Measurements from ENCODE around the gene GALP. TPM values are rescaled to one million over a fixed set of nuclear protein-coding genes. Genes with fewer than 3 reads are reported as not detected.

GALP gene
- total and polyA plus RNA-seq, 10 donors, result not detected

GRCh38 chr19:56159622-56160271 is 16.1 kb upstream of the GALP start:
- peaks cover 0 to 13% (median 0%) of the 10 kb centered on the region in 6 donors for H3K4me1 ChIP-seq
- peaks cover 0 to 70% (median 36%) of the 10 kb centered on the region in 6 donors for H3K36me3 ChIP-seq
- no peak for DNase-seq
- H3K27ac ChIP-seq, result no peak overlapping the region
- 97 to 98% (median 97%) methylated on average over 41 to 69 of the region's 69 CpGs for WGBS, 5 donors
- no peaks in the 10 kb centered on the region for H3K9me3 ChIP-seq
- intact Hi-C loops (cut with DNase I; ENCODE audit: low total_unique reads), result no loop called here
- no peak for TF ChIP-seq POLR2A (IDR thresholded peaks at IDR 0.05)
- TF ChIP-seq CTCF (IDR thresholded peaks at IDR 0.05 in 8 of 11, conservative IDR thresholded peaks at IDR 0.05 in 3 of 11), result no peak
- TF ChIP-seq POLR2AphosphoS5 (IDR thresholded peaks at IDR 0.05), result no peak
- no peaks in the 10 kb centered on the region for H3K27me3 ChIP-seq (replicated peaks in 1 of 7)
- no peak overlapping the region for H3K4me3 ChIP-seq

- H3K36me3 ChIP-seq, result peaks cover 0 to 52% (median 30%) of the 10 kb centered on the region in 6 donors
- WGBS, 5 donors, result 94 to 98% (median 95%) methylated on average over 10 to 11 of the region's 11 CpGs
- H3K27ac ChIP-seq, result no peak overlapping the region
- no peak overlapping the region for H3K4me3 ChIP-seq
- TF ChIP-seq POLR2AphosphoS5 (IDR thresholded peaks at IDR 0.05), result peak in 1 of 3 donors; percentile 38
- no peak for TF ChIP-seq POLR2A (IDR thresholded peaks at IDR 0.05)
- TF ChIP-seq CTCF (IDR thresholded peaks at IDR 0.05 in 8 of 11, conservative IDR thresholded peaks at IDR 0.05 in 3 of 11), result no peak
- H3K9me3 ChIP-seq, result no peaks in the 10 kb centered on the region
- peaks cover 0 to under 1% (median 0%) of the 10 kb centered on the region in 7 donors for H3K27me3 ChIP-seq (replicated peaks in 1 of 7)
- intact Hi-C loops (cut with DNase I; ENCODE audit: low total_unique reads), result no loop called here
- peaks cover 0 to 9% (median 0%) of the 10 kb centered on the region in 6 donors for H3K4me1 ChIP-seq
- DNase-seq, result no peak
Measured at GRCh38 chr19:56161534-56161933, 14.3 kb upstream of the GALP start.

GRCh38 chr19:56162258-56162657 is 13.6 kb upstream of the GALP start:
- Histone ChIP-seq H3K27ac (no peak overlapping the region), H3K4me1 (peaks cover 0 to 3% (median 0%) of the 10 kb centered on the region in 6 donors), H3K4me3 (no peak overlapping the region), H3K27me3 (replicated peaks in 1 of 7) (peaks cover 0 to 7% (median 0%) of the 10 kb centered on the region in 7 donors), H3K9me3 (no peaks in the 10 kb centered on the region), H3K36me3 (peaks cover 0 to 45% (median 29%) of the 10 kb centered on the region in 6 donors)
- WGBS, 5 donors, result 21 to 42% (median 26%) methylated on average over 9 of the region's 9 CpGs
- DNase-seq, result no peak
- TF ChIP-seq CTCF (IDR thresholded peaks at IDR 0.05 in 8 of 11, conservative IDR thresholded peaks at IDR 0.05 in 3 of 11) (no peak), POLR2AphosphoS5 (IDR thresholded peaks at IDR 0.05) (no peak)
- intact Hi-C loops (cut with DNase I; ENCODE audit: low total_unique reads), result no loop called here

- Histone ChIP-seq H3K36me3 (peaks cover 0 to 37% (median 28%) of the 10 kb centered on the region in 6 donors), H3K27ac (no peak overlapping the region), H3K27me3 (replicated peaks in 1 of 7) (peaks cover 0 to 8% (median 0%) of the 10 kb centered on the region in 7 donors), H3K4me3 (no peak overlapping the region), H3K4me1 (no peaks in the 10 kb centered on the region), H3K9me3 (no peaks in the 10 kb centered on the region)
- no peak for DNase-seq
- intact Hi-C loops (cut with DNase I; ENCODE audit: low total_unique reads), result no loop called here
- WGBS, 5 donors, result 83 to 92% (median 86%) methylated on average over 13 of the region's 13 CpGs
- no peak for TF ChIP-seq CTCF (IDR thresholded peaks at IDR 0.05 in 8 of 11, conservative IDR thresholded peaks at IDR 0.05 in 3 of 11)
- TF ChIP-seq POLR2A (IDR thresholded peaks at IDR 0.05), result no peak
Measured at GRCh38 chr19:56163097-56163496, 12.7 kb upstream of the GALP start.

Measured in spleen (tissue), 11 donors.